ENCODE results near the gene DOCK6.

DOCK6 gene

GRCh38 chr19:11265785-11266236, 3.5 kb upstream of the DOCK6 start:
- TF ChIP-seq CTCF (IDR thresholded peaks at IDR 0.05; ENCODE audit: low read depth, low read length, missing control alignments) = no peak
- no peak overlapping the region for H3K4me3 ChIP-seq (replicated peaks; ENCODE audit: low read depth, low read length)
- no peak for DNase-seq (ENCODE audit: extremely low read depth, low read depth)

GRCh38 chr19:11265177-11265784, 3.0 kb upstream of the DOCK6 start:
- no peak for TF ChIP-seq CTCF (IDR thresholded peaks at IDR 0.05; ENCODE audit: low read depth, low read length, missing control alignments)
- H3K4me3 ChIP-seq (replicated peaks; ENCODE audit: low read depth, low read length) = no peak overlapping the region
- no peak for DNase-seq (ENCODE audit: extremely low read depth, low read depth)

GRCh38 chr19:11264452-11265176, 2.3 kb upstream of the DOCK6 start:
- TF ChIP-seq CTCF (IDR thresholded peaks at IDR 0.05; ENCODE audit: low read depth, low read length, missing control alignments) = no peak
- DNase-seq (ENCODE audit: extremely low read depth, low read depth) = no peak
- H3K4me3 ChIP-seq (replicated peaks; ENCODE audit: low read depth, low read length) = no peak overlapping the region

GRCh38 chr19:11263726-11264125, 1.4 kb upstream of the DOCK6 start:
- no peak overlapping the region for H3K4me3 ChIP-seq (replicated peaks; ENCODE audit: low read depth, low read length)
- TF ChIP-seq CTCF (IDR thresholded peaks at IDR 0.05; ENCODE audit: low read depth, low read length, missing control alignments) = no peak
- DNase-seq (ENCODE audit: extremely low read depth, low read depth) = no peak

GRCh38 chr19:11261431-11261970, 823 bp downstream of the DOCK6 start:
- no peak for DNase-seq (ENCODE audit: extremely low read depth, low read depth)
- TF ChIP-seq CTCF (IDR thresholded peaks at IDR 0.05; ENCODE audit: low read depth, low read length, missing control alignments) = no peak
- H3K4me3 ChIP-seq (replicated peaks; ENCODE audit: low read depth, low read length) = peak overlapping the region; percentile 64

- H3K4me3 ChIP-seq (replicated peaks; ENCODE audit: low read depth, low read length) = peak overlapping the region; percentile 64
- TF ChIP-seq CTCF (IDR thresholded peaks at IDR 0.05; ENCODE audit: low read depth, low read length, missing control alignments) = no peak
- DNase-seq (ENCODE audit: extremely low read depth, low read depth) = no peak
Observed at GRCh38 chr19:11260996-11261395, 1.3 kb downstream of the DOCK6 start.

All from HFF-Myc (cell line).